ENCODE measurements around the gene SECISBP2L. TPM values are rescaled to one million over a fixed set of nuclear protein-coding genes. Genes with fewer than 3 reads are reported as not detected.

Gene SECISBP2L
- total and polyA plus RNA-seq, 10 of the 15 experiments (the other 5 are each of a cell fraction or from before 2014, with no cell fraction given), result 1.4 to 24.2 (median 10.4) TPM

DNA sequence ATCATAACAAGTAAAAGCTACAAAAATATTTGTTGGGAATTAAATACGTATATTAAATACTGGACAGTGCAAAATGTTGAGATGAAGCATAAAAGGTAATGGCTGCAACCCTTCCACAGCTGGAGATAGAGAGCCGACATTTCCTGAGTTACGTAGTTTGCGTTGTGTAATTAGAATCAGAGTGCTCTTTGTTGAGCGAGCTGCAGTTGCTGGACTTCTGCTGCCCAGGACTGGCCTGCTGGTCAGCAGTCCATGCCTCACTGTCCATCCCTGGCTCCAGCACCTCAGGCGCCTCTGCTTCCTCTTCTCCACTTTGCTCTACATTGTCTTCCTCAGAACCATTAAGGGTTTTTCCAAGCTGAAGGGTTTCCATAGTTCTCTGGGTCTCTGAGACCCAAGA, 54.1 kb downstream of the SECISBP2L start:
- no peak overlapping the region for H3K4me2 ChIP-seq (ENCODE audit: control insufficient read depth, insufficient read depth)
- no peak overlapping the region for H3K27ac ChIP-seq (ENCODE audit: control insufficient read depth, insufficient read depth)
- CTCF ChIA-PET, result interaction anchor here (0.8 to 2.4 kb wide), 5 partner anchors 14 to 190 kb away, joined by 3 to 13 read pairs (median 3); no protein-coding TSS in a partner anchor
- no peaks in the 10 kb centered on the region for H3K79me2 ChIP-seq (ENCODE audit: control insufficient read depth, insufficient read depth, low read length)
- in situ Hi-C loops (cut with MboI) (no loop called here), intact Hi-C loops (cut with micrococcal nuclease; ENCODE audit: unreplicated experiment) (no loop called here)
- 99% methylated on average over 5 of the region's 6 CpGs for WGBS (ENCODE audit: insufficient coverage, insufficient replicate concordance, low lambda C conversion rate, missing lambda C conversion rate)
- POLR2A ChIA-PET, result no interaction called here
- no TSS peak for BruUV-seq (replicated peaks)
- no peak; the same call in 2 of the 3 replicates for ATAC-seq
- H3K4me3 ChIP-seq, result no peak overlapping the region
- no peaks in the 10 kb centered on the region for H3K27me3 ChIP-seq (replicated peaks in 1 of 2; ENCODE audit: control insufficient read depth in 2 of 2, insufficient read depth in 2 of 2, low read length in 1 of 2)
- H3K9me3 ChIP-seq (replicated peaks; ENCODE audit: control insufficient read depth, insufficient read depth, low read length), result no peaks in the 10 kb centered on the region
- no peak for FAIRE-seq
- H3K4me1 ChIP-seq (ENCODE audit: control insufficient read depth, insufficient read depth, low read length), result peaks cover 3% of the 10 kb centered on the region; the same call in 1 of the 2 replicates
- peaks cover 3 to 7% of the 10 kb centered on the region in 2 experiments; a peak in 3 of 4 replicates for H3K36me3 ChIP-seq (ENCODE audit: control insufficient read depth in 2 of 2, insufficient read depth in 2 of 2, low read length in 1 of 2)
- SMC1A ChIA-PET (ENCODE audit: uncharacterized antibody, unreplicated experiment), result interaction anchor here (1.0 to 3.0 kb wide), 4 partner anchors 14 to 26 kb away, joined by 3 to 20 read pairs (median 4); no protein-coding TSS in a partner anchor
- no peaks in the 10 kb centered on the region for H4K20me1 ChIP-seq (ENCODE audit: control insufficient read depth, insufficient read depth)
- no peak overlapping the region for H2AFZ ChIP-seq (ENCODE audit: control insufficient read depth, low read depth, low read length)
- no peak overlapping the region for H3K9ac ChIP-seq (ENCODE audit: control insufficient read depth, insufficient read depth, low read length)
- RAD21 ChIA-PET (ENCODE audit: unreplicated experiment), result interaction anchor here (2.0 kb wide), 1 partner anchor 16 kb away, joined by 13 read pairs; no protein-coding TSS in a partner anchor
- no peak for DNase-seq (ENCODE audit: low read depth, low spot score)
- no peak for TF ChIP-seq SIX5 (IDR thresholded peaks at IDR 0.05; ENCODE audit: low read depth, low read length, severe bottlenecking)
- TF ChIP-seq SUZ12 (IDR thresholded peaks at IDR 0.05; ENCODE audit: unreplicated experiment), result no peak
- TF ChIP-seq TARDBP (IDR thresholded peaks at IDR 0.05; ENCODE audit: borderline replicate concordance), result no peak
- TF ChIP-seq, protein P1, sequence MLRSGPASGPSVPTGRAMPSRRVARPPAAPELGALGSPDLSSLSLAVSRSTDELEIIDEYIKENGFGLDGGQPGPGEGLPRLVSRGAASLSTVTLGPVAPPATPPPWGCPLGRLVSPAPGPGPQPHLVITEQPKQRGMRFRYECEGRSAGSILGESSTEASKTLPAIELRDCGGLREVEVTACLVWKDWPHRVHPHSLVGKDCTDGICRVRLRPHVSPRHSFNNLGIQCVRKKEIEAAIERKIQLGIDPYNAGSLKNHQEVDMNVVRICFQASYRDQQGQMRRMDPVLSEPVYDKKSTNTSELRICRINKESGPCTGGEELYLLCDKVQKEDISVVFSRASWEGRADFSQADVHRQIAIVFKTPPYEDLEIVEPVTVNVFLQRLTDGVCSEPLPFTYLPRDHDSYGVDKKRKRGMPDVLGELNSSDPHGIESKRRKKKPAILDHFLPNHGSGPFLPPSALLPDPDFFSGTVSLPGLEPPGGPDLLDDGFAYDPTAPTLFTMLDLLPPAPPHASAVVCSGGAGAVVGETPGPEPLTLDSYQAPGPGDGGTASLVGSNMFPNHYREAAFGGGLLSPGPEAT (IDR thresholded peaks at IDR 0.05; ENCODE audit: low read depth), result no peak
- TF ChIP-seq NFXL1 (IDR thresholded peaks at IDR 0.05; ENCODE audit: borderline replicate concordance), result no peak
- no peak for TF ChIP-seq NR2F1 (conservative IDR thresholded peaks at IDR 0.05)
- no peak for TF ChIP-seq DPF2 (IDR thresholded peaks at IDR 0.05)
- no peak for TF ChIP-seq USF2 (IDR thresholded peaks at IDR 0.05; ENCODE audit: borderline replicate concordance, low read depth, low read length)
- no peak for TF ChIP-seq MTA2 (IDR thresholded peaks at IDR 0.05; ENCODE audit: low read depth)
- TF ChIP-seq PAX8 (IDR thresholded peaks at IDR 0.05), result no peak

Data from GM12878 (cell line).